ENCODE measurements around the gene CDH22.

- TF ChIP-seq CTCF (IDR thresholded peaks at IDR 0.05), result no peak
- TF ChIP-seq POLR2AphosphoS5 (IDR thresholded peaks at IDR 0.05; ENCODE audit: low read depth, low read length), result no peak
- TF ChIP-seq REST (IDR thresholded peaks at IDR 0.05; ENCODE audit: insufficient read depth in 1 of 2, low read depth in 2 of 2, low read length in 1 of 2), result no peak
Measured at GRCh38 chr20:46195264-46196036, 112.8 kb downstream of the CDH22 start.
